Smooth muscle cell (in vitro differentiated cells): ENCODE measurements around the gene PPP1R14C. TPM values are rescaled to one million over a fixed set of nuclear protein-coding genes. Genes with fewer than 3 reads are reported as not detected.

ENCODE experiments used
- DNase-seq: peaks from one replicate; lab custom pipeline; 2025; ENCODE audit not compliant: unreplicated experiment; lab: John Stamatoyannopoulos, UW
- H2AFZ ChIP-seq: fragments of 200-600 bp; sonication (generic); 2 replicates; pipeline ENCODE4 v1.6.0; 2016; ENCODE audit warnings: antibody characterized with exemption, low read depth, mild to moderate bottlenecking
- H3F3A ChIP-seq: fragments of 200-600 bp; sonication (generic); 2 replicates; pipeline ENCODE4 v1.6.0; 2017; ENCODE audit warnings: antibody characterized with exemption, low read depth
- H3K27ac ChIP-seq: fragments of 200-600 bp; sonication (generic); 2 replicates; pipeline ENCODE4 v1.5.1; 2016; ENCODE audit warnings: low read depth, mild to moderate bottlenecking
- H3K27me3 ChIP-seq: fragments of 200-600 bp; sonication (generic); 2 replicates; pipeline ENCODE4 v1.6.1; 2016; ENCODE audit warnings: low read depth, mild to moderate bottlenecking
- H3K36me3 ChIP-seq: fragments of 200-600 bp; sonication (generic); 2 replicates; pipeline ENCODE4 v1.5.1; 2016; ENCODE audit warnings: low read depth
- H3K4me1 ChIP-seq: fragments of 200-600 bp; sonication (generic); 2 replicates; pipeline ENCODE4 v1.5.1; 2016; ENCODE audit warnings: low read depth
- H3K4me2 ChIP-seq: fragments of 200-600 bp; sonication (generic); 2 replicates; pipeline ENCODE4 v1.6.0; 2016; ENCODE audit warnings: mild to moderate bottlenecking
- H3K4me3 ChIP-seq: fragments of 200-600 bp; sonication (generic); 2 replicates; pipeline ENCODE4 v1.5.1; 2016; ENCODE audit warnings: mild to moderate bottlenecking
- H3K79me2 ChIP-seq: fragments of 200-600 bp; sonication (generic); 2 replicates; pipeline ENCODE4 v1.6.0; 2016; ENCODE audit warnings: low read depth, mild to moderate bottlenecking
- H3K9ac ChIP-seq: fragments of 200-600 bp; sonication (generic); 2 replicates; pipeline ENCODE4 v1.6.0; 2016; ENCODE audit warnings: low read depth
- H3K9me3 ChIP-seq: fragments of 200-600 bp; sonication (generic); replicated peaks from 2 replicates; pipeline ENCODE4 v1.5.1; 2016; ENCODE audit warnings: low read depth
- H4K20me1 ChIP-seq: fragments of 200-600 bp; sonication (generic); 2 replicates; pipeline ENCODE4 v1.6.0; 2016; ENCODE audit warnings: low read depth
- CTCF ChIP-seq: fragments of 200-600 bp; sonication (generic); IDR thresholded peaks from 2 replicates; pipeline ENCODE4 v1.5.1; 2017; ENCODE audit warnings: borderline replicate concordance, mild to moderate bottlenecking, antibody characterized with exemption; ENCODE audit not compliant: insufficient read depth, poor library complexity, severe bottlenecking
- WGBS: methylation state at CpG from one replicate; pipeline ENCODE4 v1.1.7; 2016; ENCODE audit warnings: low lambda C conversion rate; 5-methylcytosine and 5-hydroxymethylcytosine counted together
- polyA plus RNA-seq: library from polyadenylated mRNA; unstranded; fragments of >200 nt; fragmentation: Nextera tagmentation; extraction: Ambion mirVana; gene quantifications from 2 replicates; pipeline ENCODE4 v1.2.1, GENCODE V29; 2016
- total RNA-seq: library from RNA; depleted of rRNA; stranded (reverse); fragments of >200 nt; gene quantifications from 2 replicates; pipeline ENCODE4 v1.2.3, GENCODE V29; 2014

PPP1R14C gene
- total and polyA plus RNA-seq, 2 experiments from 2014 or later: 2.6 to 7.9 TPM

DNA sequence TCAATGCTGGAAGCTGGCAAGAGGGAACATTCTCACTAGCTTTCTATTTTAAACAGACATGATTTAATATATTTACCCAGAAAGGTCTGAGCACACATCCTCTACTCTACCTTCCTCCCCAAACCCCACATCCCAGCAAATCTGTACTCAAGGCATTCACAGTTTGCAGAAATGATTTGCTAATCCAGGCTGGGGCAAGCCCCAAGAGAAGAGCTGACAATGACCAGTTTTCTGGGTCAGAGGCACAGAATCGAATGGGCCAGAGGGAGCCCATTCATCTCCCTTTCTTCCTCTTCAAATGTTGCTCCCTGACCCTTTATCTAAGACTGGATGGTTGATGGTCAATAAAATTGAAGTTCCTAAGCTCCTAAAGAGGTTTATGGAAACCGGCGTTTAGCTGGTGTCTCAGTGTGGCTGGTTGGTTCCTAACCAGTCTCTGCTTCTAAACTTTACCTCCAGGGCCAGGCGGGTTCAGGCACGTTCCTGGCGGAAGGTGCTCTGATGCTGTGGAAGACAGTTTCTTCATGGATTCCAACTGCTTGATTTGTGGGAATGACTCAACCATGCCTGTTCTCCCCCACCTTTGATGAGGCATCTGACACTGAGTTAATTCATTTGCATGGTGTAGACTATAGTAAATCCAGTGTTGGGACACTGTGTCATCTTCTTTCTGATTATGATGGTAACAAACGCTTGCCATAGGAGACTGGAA is 129.6 kb downstream of the PPP1R14C start:
- Histone ChIP-seq H3K9ac (peak overlapping the region; percentile 21), H2AFZ (no peak overlapping the region), H3K27me3 (no peaks in the 10 kb centered on the region), H3K27ac (peak overlapping the region; percentile 95), H3K4me3 (no peak overlapping the region), H3K79me2 (no peaks in the 10 kb centered on the region), H3K9me3 (no peaks in the 10 kb centered on the region), H3K4me1 (peaks cover 20% of the 10 kb centered on the region), H4K20me1 (no peaks in the 10 kb centered on the region), H3K36me3 (no peaks in the 10 kb centered on the region), H3F3A (peaks cover 4% of the 10 kb centered on the region), H3K4me2 (peak overlapping the region; percentile 38)
- no peak for TF ChIP-seq CTCF
- WGBS: 39% methylated on average over 7 of the region's 7 CpGs
- no peak for DNase-seq

- Histone ChIP-seq H3K9me3 (no peaks in the 10 kb centered on the region), H3K9ac (no peak overlapping the region), H3K4me3 (no peak overlapping the region), H2AFZ (no peak overlapping the region), H3K4me1 (peaks cover 18% of the 10 kb centered on the region), H3K36me3 (no peaks in the 10 kb centered on the region), H3K27me3 (no peaks in the 10 kb centered on the region), H3K4me2 (no peak overlapping the region), H3K79me2 (no peaks in the 10 kb centered on the region), H3K27ac (peak overlapping the region; percentile 95), H4K20me1 (no peaks in the 10 kb centered on the region), H3F3A (peaks cover 1% of the 10 kb centered on the region)
- WGBS: 52% methylated on average over 2 of the region's 2 CpGs
- no peak for TF ChIP-seq CTCF
- DNase-seq: no peak
Observed at GRCh38 chr6:150272976-150273315, 130.1 kb downstream of the PPP1R14C start.

- Histone ChIP-seq H3K4me1 (peaks cover 10% of the 10 kb centered on the region), H3F3A (no peaks in the 10 kb centered on the region), H3K79me2 (no peaks in the 10 kb centered on the region), H4K20me1 (no peaks in the 10 kb centered on the region), H3K9ac (no peak overlapping the region), H3K4me2 (no peak overlapping the region), H3K36me3 (no peaks in the 10 kb centered on the region), H3K9me3 (no peaks in the 10 kb centered on the region), H3K4me3 (no peak overlapping the region), H3K27me3 (no peaks in the 10 kb centered on the region), H3K27ac (peak overlapping the region; percentile 95), H2AFZ (no peak overlapping the region)
- no peak for TF ChIP-seq CTCF
- DNase-seq: no peak
- 79% methylated on average over 15 of the region's 15 CpGs for WGBS
Observed at GRCh38 chr6:150273457-150274309, 130.8 kb downstream of the PPP1R14C start.
